Ovary (tissue), 3 donors: Measurements from ENCODE around the gene UBE2C.

ENCODE experiments used
- EP300 ChIP-seq: sonication (generic); formaldehyde crosslinking; IDR thresholded peaks from one replicate; pipeline ENCODE4 v1.6.1; 2017; ENCODE audit warnings: antibody characterized with exemption
- POLR2A ChIP-seq: fragments of 450-650 bp; IDR thresholded peaks from one replicate; pipeline ENCODE4 v1.6.1; 2017; ENCODE audit warnings: antibody characterized with exemption, mild to moderate bottlenecking, moderate library complexity
- TF ChIP-seq, protein P1 (sequence below), 3 donors: fragments of 450-650 bp in 2 of 3; fragments of 200-600 bp in 1 of 3; IDR thresholded peaks; one replicate each; pipeline versions ENCODE4 v1.5.1 to v1.8.0; 2016 to 2022; ENCODE audit warnings: antibody characterized with exemption in 3 of 3, mild to moderate bottlenecking in 1 of 3
- donor health status: DM: no; HTN: no; CAD: no.

DNA sequence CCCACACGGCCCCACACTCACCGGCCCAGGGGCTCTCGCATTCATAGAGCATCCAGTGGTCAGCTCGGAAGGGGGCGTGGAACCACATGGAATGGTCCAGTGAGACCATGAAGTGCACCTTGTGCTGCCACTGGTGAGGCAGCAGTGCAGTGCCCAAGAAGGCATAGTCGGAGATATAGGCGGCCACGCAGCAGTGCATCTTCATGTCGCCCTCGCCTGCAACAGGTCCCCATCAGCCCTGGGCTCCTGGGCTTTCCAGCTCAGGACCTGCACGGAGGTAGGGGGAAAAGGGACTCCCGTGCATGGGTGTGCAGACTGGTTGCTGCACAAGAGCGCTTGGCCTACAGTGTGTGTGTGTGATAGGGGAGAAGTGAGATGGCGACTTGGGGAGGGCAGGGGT is 31.1 kb downstream of the UBE2C start:
- TF ChIP-seq EP300 (no peak), POLR2A (no peak)
- TF ChIP-seq, protein P1, sequence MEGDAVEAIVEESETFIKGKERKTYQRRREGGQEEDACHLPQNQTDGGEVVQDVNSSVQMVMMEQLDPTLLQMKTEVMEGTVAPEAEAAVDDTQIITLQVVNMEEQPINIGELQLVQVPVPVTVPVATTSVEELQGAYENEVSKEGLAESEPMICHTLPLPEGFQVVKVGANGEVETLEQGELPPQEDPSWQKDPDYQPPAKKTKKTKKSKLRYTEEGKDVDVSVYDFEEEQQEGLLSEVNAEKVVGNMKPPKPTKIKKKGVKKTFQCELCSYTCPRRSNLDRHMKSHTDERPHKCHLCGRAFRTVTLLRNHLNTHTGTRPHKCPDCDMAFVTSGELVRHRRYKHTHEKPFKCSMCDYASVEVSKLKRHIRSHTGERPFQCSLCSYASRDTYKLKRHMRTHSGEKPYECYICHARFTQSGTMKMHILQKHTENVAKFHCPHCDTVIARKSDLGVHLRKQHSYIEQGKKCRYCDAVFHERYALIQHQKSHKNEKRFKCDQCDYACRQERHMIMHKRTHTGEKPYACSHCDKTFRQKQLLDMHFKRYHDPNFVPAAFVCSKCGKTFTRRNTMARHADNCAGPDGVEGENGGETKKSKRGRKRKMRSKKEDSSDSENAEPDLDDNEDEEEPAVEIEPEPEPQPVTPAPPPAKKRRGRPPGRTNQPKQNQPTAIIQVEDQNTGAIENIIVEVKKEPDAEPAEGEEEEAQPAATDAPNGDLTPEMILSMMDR (IDR thresholded peaks at IDR 0.05) = no peak
